Measurements from ENCODE around the gene AHRR. TPM values are rescaled to one million over a fixed set of nuclear protein-coding genes. Genes with fewer than 3 reads are reported as not detected.

The AHRR gene
- total RNA-seq, 2 donors from 2014 or later: 1.9 to 2.1 TPM

- no peak overlapping the region for H3K4me3 ChIP-seq
- DNase-seq: peak; percentile 8
- no peak for TF ChIP-seq CTCF (IDR thresholded peaks at IDR 0.05)
- intact Hi-C loops (cut with DNase I): no loop called here
- no peaks in the 10 kb centered on the region for H3K9me3 ChIP-seq
- H3K27me3 ChIP-seq: no peaks in the 10 kb centered on the region
- H3K36me3 ChIP-seq: no peaks in the 10 kb centered on the region
- H3K27ac ChIP-seq: no peak overlapping the region
- H3K9ac ChIP-seq (ENCODE audit: low read depth in 2 of 2, low read length in 2 of 2): no peak overlapping the region
- H3K4me1 ChIP-seq: no peaks in the 10 kb centered on the region
These were observed 66.2 kb downstream of the AHRR start for GRCh38 chr5:387491-388265.

- intact Hi-C loops (cut with DNase I): no loop called here
- Histone ChIP-seq H3K36me3 (no peaks in the 10 kb centered on the region), H3K27ac (no peak overlapping the region), H3K27me3 (no peaks in the 10 kb centered on the region), H3K4me3 (no peak overlapping the region), H3K4me1 (no peaks in the 10 kb centered on the region), H3K9ac (ENCODE audit: low read depth in 2 of 2, low read length in 2 of 2) (no peak overlapping the region), H3K9me3 (no peaks in the 10 kb centered on the region)
- TF ChIP-seq CTCF (IDR thresholded peaks at IDR 0.05): no peak
- peak; percentile 12 for DNase-seq
These were observed 67.0 kb downstream of the AHRR start for GRCh38 chr5:388266-389196.

GRCh38 chr5:389197-389821 lies 67.8 kb downstream of the AHRR start:
- TF ChIP-seq CTCF (IDR thresholded peaks at IDR 0.05): no peak
- no peaks in the 10 kb centered on the region for H3K9me3 ChIP-seq
- H3K27me3 ChIP-seq: no peaks in the 10 kb centered on the region
- no peak overlapping the region for H3K4me3 ChIP-seq
- intact Hi-C loops (cut with DNase I): no loop called here
- H3K4me1 ChIP-seq: no peaks in the 10 kb centered on the region
- no peaks in the 10 kb centered on the region for H3K36me3 ChIP-seq
- H3K9ac ChIP-seq (ENCODE audit: low read depth in 2 of 2, low read length in 2 of 2): no peak overlapping the region
- H3K27ac ChIP-seq: no peak overlapping the region
- DNase-seq: peak; percentile 8

- Histone ChIP-seq H3K9me3 (no peaks in the 10 kb centered on the region), H3K27me3 (no peaks in the 10 kb centered on the region), H3K27ac (no peak overlapping the region), H3K9ac (ENCODE audit: low read depth in 2 of 2, low read length in 2 of 2) (no peak overlapping the region), H3K4me3 (no peak overlapping the region), H3K36me3 (no peaks in the 10 kb centered on the region), H3K4me1 (no peaks in the 10 kb centered on the region)
- peak; percentile 5 for DNase-seq
- no peak for TF ChIP-seq CTCF (IDR thresholded peaks at IDR 0.05)
- intact Hi-C loops (cut with DNase I): no loop called here
These were observed 68.5 kb downstream of the AHRR start for GRCh38 chr5:389891-390622.

Data from colonic mucosa (tissue), 4 donors.